Neuronal stem cell (in vitro differentiated cells): ENCODE results near the gene CAMTA1.

Experiments used
- DNase-seq: peaks from one replicate; pipeline ENCODE4 v3.0.0-alpha.2; 2013; ENCODE audit warnings: low spot score
- H2AFZ ChIP-seq: one replicate; pipeline ENCODE4 v1.6.1; 2013; ENCODE audit warnings: mild to moderate bottlenecking, low read length, inconsistent platforms
- H2AK5ac ChIP-seq: 2 replicates; pipeline ENCODE4 v1.6.1; 2013; ENCODE audit warnings: low read depth, mild to moderate bottlenecking, inconsistent platforms, low read length, moderate library complexity, mixed read lengths
- H2BK120ac ChIP-seq: 2 replicates; pipeline ENCODE4 v1.6.1; 2013; ENCODE audit warnings: low read depth, mild to moderate bottlenecking, inconsistent platforms, low read length, moderate library complexity, mixed read lengths
- H2BK12ac ChIP-seq: one replicate; pipeline ENCODE4 v1.6.1; 2013; ENCODE audit warnings: low read length, inconsistent platforms
- H2BK15ac ChIP-seq: 2 replicates; pipeline ENCODE4 v1.6.1; 2013; ENCODE audit warnings: mild to moderate bottlenecking, low read length, inconsistent platforms, mixed read lengths
- H2BK5ac ChIP-seq: one replicate; pipeline ENCODE4 v1.6.1; 2013; ENCODE audit warnings: inconsistent platforms, mild to moderate bottlenecking, low read length, moderate library complexity
- H3K14ac ChIP-seq: one replicate; pipeline ENCODE4 v1.6.1; 2013; ENCODE audit warnings: low read length, inconsistent platforms
- H3K18ac ChIP-seq: 2 replicates; pipeline ENCODE4 v1.6.1; 2013; ENCODE audit warnings: low read length, inconsistent platforms
- H3K23ac ChIP-seq: 2 replicates; pipeline ENCODE4 v1.6.1; 2013; ENCODE audit warnings: low read depth, mild to moderate bottlenecking, mixed read lengths, low read length, inconsistent platforms; ENCODE audit not compliant: poor library complexity
- H3K27ac ChIP-seq: replicated peaks from 3 replicates; pipeline ENCODE4 v1.5.1; 2013; ENCODE audit warnings: low read length, inconsistent platforms
- H3K27me3 ChIP-seq, 3 experiments: 2 replicates each; pipeline ENCODE4 v1.6.1; 2013; ENCODE audit warnings: low read length in 3 of 3, mild to moderate bottlenecking in 2 of 3, inconsistent platforms in 1 of 3, low read depth in 1 of 3, mixed read lengths in 1 of 3, moderate library complexity in 1 of 3; ENCODE audit not compliant: control insufficient read depth in 3 of 3, insufficient read depth in 3 of 3
- H3K36me3 ChIP-seq, 2 donors: replicated peaks in 1 of 2; 2 replicates each; pipeline ENCODE4 v1.6.1; 2013; ENCODE audit warnings: low read length in 2 of 2; ENCODE audit not compliant: control insufficient read depth in 2 of 2, insufficient read depth in 2 of 2
- H3K4ac ChIP-seq: 2 replicates; pipeline ENCODE4 v1.6.1; 2013; ENCODE audit warnings: inconsistent platforms, mild to moderate bottlenecking, low read length, moderate library complexity
- H3K4me1 ChIP-seq, 2 donors: 1 replicate in 1 of 2; 2 replicates in 1 of 2; pipeline ENCODE4 v1.6.1; 2013; ENCODE audit warnings: low read length in 2 of 2, low read depth in 1 of 2; ENCODE audit not compliant: control insufficient read depth in 2 of 2, insufficient read depth in 1 of 2
- H3K4me2 ChIP-seq: one replicate; pipeline ENCODE4 v1.6.1; 2013; ENCODE audit warnings: mild to moderate bottlenecking, low read length, inconsistent platforms; ENCODE audit not compliant: insufficient read depth, poor library complexity, severe bottlenecking
- H3K4me3 ChIP-seq, 2 donors: 2 replicates each; pipeline ENCODE4 v1.5.1; 2013; ENCODE audit warnings: low read length in 2 of 2, mild to moderate bottlenecking in 2 of 2, inconsistent platforms in 1 of 2, moderate library complexity in 1 of 2
- H3K79me1 ChIP-seq: one replicate; pipeline ENCODE4 v1.6.1; 2013; ENCODE audit warnings: low read depth, mild to moderate bottlenecking, inconsistent platforms, low read length, moderate library complexity
- H3K9ac ChIP-seq: one replicate; pipeline ENCODE4 v1.6.1; 2013; ENCODE audit warnings: mild to moderate bottlenecking, low read depth, low read length, inconsistent platforms; ENCODE audit not compliant: poor library complexity
- H3K9me3 ChIP-seq, 2 donors: replicated peaks in 1 of 2; 2 replicates each; pipeline versions ENCODE3 to v1.6.1; 2013; ENCODE audit warnings: low read length in 2 of 2, mild to moderate bottlenecking in 2 of 2, inconsistent platforms in 1 of 2, low read depth in 1 of 2, mixed read lengths in 1 of 2, moderate library complexity in 1 of 2; ENCODE audit not compliant: control insufficient read depth in 2 of 2, insufficient read depth in 1 of 2
- H4K8ac ChIP-seq: one replicate; pipeline ENCODE4 v1.6.1; 2013; ENCODE audit warnings: low read depth, mild to moderate bottlenecking, inconsistent platforms, low read length, moderate library complexity
- H4K91ac ChIP-seq: one replicate; pipeline ENCODE4 v1.6.1; 2013; ENCODE audit warnings: low read length, low read depth, mild to moderate bottlenecking, inconsistent platforms; ENCODE audit not compliant: poor library complexity
- WGBS, 2 donors: extraction: QIAGEN DNeasy Blood & Tissue Kit; methylation state at CpG; one replicate each; pipeline ENCODE4 v1.1.7; 2013; ENCODE audit warnings: missing lambda C conversion rate in 2 of 2, mixed read lengths in 1 of 2; ENCODE audit not compliant: insufficient read length in 2 of 2, insufficient replicate concordance in 1 of 2; ENCODE audit errors: extremely low coverage in 2 of 2; 5-methylcytosine and 5-hydroxymethylcytosine counted together

Gene CAMTA1

GRCh38 chr1:7385471-7386225 is 600.4 kb downstream of the CAMTA1 start:
- H4K8ac ChIP-seq, result no peak overlapping the region
- H3K14ac ChIP-seq, result no peak overlapping the region
- no peaks in the 10 kb centered on the region for H3K9me3 ChIP-seq
- H2BK12ac ChIP-seq, result no peak overlapping the region
- H3K27ac ChIP-seq, result no peak overlapping the region
- no peak overlapping the region for H2AK5ac ChIP-seq
- peaks cover 0 to 15% of the 10 kb centered on the region in 2 donors for H3K4me1 ChIP-seq
- no CpG with 5 or more reads among the region's 19 CpGs for WGBS, 2 donors
- H3K79me1 ChIP-seq, result no peaks in the 10 kb centered on the region
- no peak overlapping the region for H3K23ac ChIP-seq
- H3K4me3 ChIP-seq, result no peak overlapping the region
- H2BK5ac ChIP-seq, result no peak overlapping the region
- H3K9ac ChIP-seq, result no peak overlapping the region
- no peaks in the 10 kb centered on the region for H3K36me3 ChIP-seq
- no peak overlapping the region for H2BK120ac ChIP-seq
- peaks cover 0 to 4% (median 0%) of the 10 kb centered on the region in 3 experiments for H3K27me3 ChIP-seq
- H2AFZ ChIP-seq, result no peak overlapping the region
- H3K4ac ChIP-seq, result no peak overlapping the region
- H3K18ac ChIP-seq, result peak overlapping the region; percentile 62
- H4K91ac ChIP-seq, result no peak overlapping the region
- DNase-seq, result no peak
- no peak overlapping the region for H2BK15ac ChIP-seq
- H3K4me2 ChIP-seq, result no peak overlapping the region

GRCh38 chr1:7386226-7387052 is 601.2 kb downstream of the CAMTA1 start:
- no peak overlapping the region for H3K9ac ChIP-seq
- no peak overlapping the region for H2BK120ac ChIP-seq
- H3K4me3 ChIP-seq, result no peak overlapping the region
- H2AK5ac ChIP-seq, result no peak overlapping the region
- H2BK12ac ChIP-seq, result no peak overlapping the region
- H2BK15ac ChIP-seq, result no peak overlapping the region
- no peaks in the 10 kb centered on the region for H3K79me1 ChIP-seq
- H3K4me2 ChIP-seq, result no peak overlapping the region
- H3K36me3 ChIP-seq, result no peaks in the 10 kb centered on the region
- no peak overlapping the region for H2AFZ ChIP-seq
- no peak for DNase-seq
- H3K14ac ChIP-seq, result no peak overlapping the region
- no peak overlapping the region for H2BK5ac ChIP-seq
- H3K4me1 ChIP-seq, result peaks cover 0 to 14% of the 10 kb centered on the region in 2 donors
- no CpG with 5 or more reads among the region's 20 CpGs for WGBS, 2 donors
- H3K18ac ChIP-seq, result no peak overlapping the region
- H3K27ac ChIP-seq, result no peak overlapping the region
- no peak overlapping the region for H4K8ac ChIP-seq
- no peak overlapping the region for H3K4ac ChIP-seq
- no peak overlapping the region for H4K91ac ChIP-seq
- peaks cover 0 to 4% (median 0%) of the 10 kb centered on the region in 3 experiments for H3K27me3 ChIP-seq
- H3K23ac ChIP-seq, result no peak overlapping the region
- no peaks in the 10 kb centered on the region for H3K9me3 ChIP-seq

GRCh38 chr1:7387053-7387927 is 602.0 kb downstream of the CAMTA1 start:
- Histone ChIP-seq H2BK12ac (peak overlapping the region; percentile 69), H3K27ac (no peak overlapping the region), H3K27me3 (peaks cover 0 to 4% (median 0%) of the 10 kb centered on the region in 3 experiments), H3K18ac (peak overlapping the region; percentile 67), H3K23ac (no peak overlapping the region), H3K4me2 (no peak overlapping the region), H2BK15ac (no peak overlapping the region), H4K91ac (no peak overlapping the region), H3K14ac (no peak overlapping the region), H2AFZ (no peak overlapping the region), H3K4me1 (peaks cover 0 to 14% of the 10 kb centered on the region in 2 donors), H2AK5ac (no peak overlapping the region), H3K36me3 (no peaks in the 10 kb centered on the region), H3K79me1 (no peaks in the 10 kb centered on the region), H2BK120ac (no peak overlapping the region), H3K9ac (no peak overlapping the region), H4K8ac (no peak overlapping the region), H3K4me3 (no peak overlapping the region), H2BK5ac (no peak overlapping the region), H3K4ac (no peak overlapping the region), H3K9me3 (no peaks in the 10 kb centered on the region)
- no peak for DNase-seq
- WGBS, 2 donors, result no CpG with 5 or more reads among the region's 9 CpGs
